Measurements from ENCODE around the gene ROS1. TPM values are rescaled to one million over a fixed set of nuclear protein-coding genes. Genes with fewer than 3 reads are reported as not detected.

ROS1 gene
- total RNA-seq, 5 donors from 2014 or later (not counting 1 experiment from before 2014, with no cell fraction given) = 0.03 to 0.07 (median 0.06) TPM; not detected in 2

- CTCF ChIA-PET = no interaction called here
- no peaks in the 10 kb centered on the region for H3K9me3 Mint-ChIP-seq
- no peak overlapping the region for H3K27ac Mint-ChIP-seq
- ATAC-seq (replicated peaks in 1 of 4) (no peak), DNase-seq (no peak)
- no peak overlapping the region for H3K4me3 ChIP-seq (ENCODE audit: control insufficient read depth in 1 of 2, extremely low read depth in 1 of 2, low read length in 1 of 2)
- no peaks in the 10 kb centered on the region for H3K4me1 ChIP-seq (ENCODE audit: control insufficient read depth in 1 of 2, extremely low read depth in 1 of 2, insufficient read depth in 2 of 2, low read length in 2 of 2)
- peaks cover under 1 to 2% of the 10 kb centered on the region in 2 donors for H3K27me3 Mint-ChIP-seq
- no peaks in the 10 kb centered on the region for H3K9me3 ChIP-seq
- no peaks in the 10 kb centered on the region for H3K36me3 Mint-ChIP-seq
- no peak overlapping the region for H3K4me3 Mint-ChIP-seq
- WGBS (ENCODE audit: insufficient coverage) = 20% methylated on average over 1 of the region's 2 CpGs
- H3K36me3 ChIP-seq (ENCODE audit: control insufficient read depth in 2 of 2, extremely low read depth in 1 of 2, insufficient read depth in 1 of 2, low read length in 1 of 2) = no peaks in the 10 kb centered on the region
- H3K27ac ChIP-seq (ENCODE audit: low read length) = no peak overlapping the region
- H3K27me3 ChIP-seq (replicated peaks in 1 of 2; ENCODE audit: control insufficient read depth in 2 of 2, extremely low read depth in 1 of 2, insufficient read depth in 2 of 2, low read length in 1 of 2) = no peaks in the 10 kb centered on the region
- no peaks in the 10 kb centered on the region for H3K4me1 Mint-ChIP-seq
- POLR2A ChIA-PET = no interaction called here
Measured at GRCh38 chr6:117401799-117402198, 23.9 kb downstream of the ROS1 start.

GRCh38 chr6:117399924-117400323, 25.8 kb downstream of the ROS1 start:
- no peak overlapping the region for H3K27ac Mint-ChIP-seq
- H3K9me3 Mint-ChIP-seq = no peaks in the 10 kb centered on the region
- H3K4me3 Mint-ChIP-seq = no peak overlapping the region
- no peak for DNase-seq
- Histone ChIP-seq H3K27ac (ENCODE audit: low read length) (no peak overlapping the region), H3K36me3 (ENCODE audit: control insufficient read depth in 2 of 2, extremely low read depth in 1 of 2, insufficient read depth in 1 of 2, low read length in 1 of 2) (no peaks in the 10 kb centered on the region), H3K4me1 (ENCODE audit: control insufficient read depth in 1 of 2, extremely low read depth in 1 of 2, insufficient read depth in 2 of 2, low read length in 2 of 2) (no peaks in the 10 kb centered on the region), H3K9me3 (no peaks in the 10 kb centered on the region), H3K27me3 (replicated peaks in 1 of 2; ENCODE audit: control insufficient read depth in 2 of 2, extremely low read depth in 1 of 2, insufficient read depth in 2 of 2, low read length in 1 of 2) (no peaks in the 10 kb centered on the region), H3K4me3 (ENCODE audit: control insufficient read depth in 1 of 2, extremely low read depth in 1 of 2, low read length in 1 of 2) (no peak overlapping the region)
- no peaks in the 10 kb centered on the region for H3K36me3 Mint-ChIP-seq
- ChIA-PET CTCF (interaction anchor here (1.0 to 1.1 kb wide), 2 partner anchors 11 to 204 kb away, joined by 3 to 4 read pairs; no protein-coding TSS in a partner anchor), POLR2A (no interaction called here)
- WGBS (ENCODE audit: insufficient coverage) = no CpG with 5 or more reads among the region's 1 CpG
- H3K4me1 Mint-ChIP-seq = no peaks in the 10 kb centered on the region
- peaks cover 0 to 2% of the 10 kb centered on the region in 2 donors for H3K27me3 Mint-ChIP-seq
- no peak for ATAC-seq (replicated peaks in 1 of 4)

GRCh38 chr6:117399126-117399525, 26.6 kb downstream of the ROS1 start:
- Mint-ChIP-seq H3K27me3 (peaks cover 2 to 4% of the 10 kb centered on the region in 2 donors), H3K9me3 (no peaks in the 10 kb centered on the region), H3K36me3 (no peaks in the 10 kb centered on the region), H3K4me1 (no peaks in the 10 kb centered on the region), H3K27ac (no peak overlapping the region), H3K4me3 (no peak overlapping the region)
- H3K4me1 ChIP-seq (ENCODE audit: control insufficient read depth in 1 of 2, extremely low read depth in 1 of 2, insufficient read depth in 2 of 2, low read length in 2 of 2) = no peaks in the 10 kb centered on the region
- H3K9me3 ChIP-seq = no peaks in the 10 kb centered on the region
- ChIA-PET POLR2A (no interaction called here), CTCF (interaction anchor here in 1 of 2 donors (0.7 kb wide), 1 partner anchor 69 kb away, joined by 5 read pairs; no protein-coding TSS in a partner anchor)
- no peak overlapping the region for H3K27ac ChIP-seq (ENCODE audit: low read length)
- H3K4me3 ChIP-seq (ENCODE audit: control insufficient read depth in 1 of 2, extremely low read depth in 1 of 2, low read length in 1 of 2) = no peak overlapping the region
- WGBS (ENCODE audit: insufficient coverage) = 96% methylated on average over 4 of the region's 5 CpGs
- no peak for ATAC-seq (replicated peaks in 1 of 4)
- H3K36me3 ChIP-seq (ENCODE audit: control insufficient read depth in 2 of 2, extremely low read depth in 1 of 2, insufficient read depth in 1 of 2, low read length in 1 of 2) = no peaks in the 10 kb centered on the region
- DNase-seq = no peak
- H3K27me3 ChIP-seq (replicated peaks in 1 of 2; ENCODE audit: control insufficient read depth in 2 of 2, extremely low read depth in 1 of 2, insufficient read depth in 2 of 2, low read length in 1 of 2) = no peaks in the 10 kb centered on the region

GRCh38 chr6:117397536-117398227, 28.1 kb downstream of the ROS1 start:
- Histone ChIP-seq H3K36me3 (ENCODE audit: control insufficient read depth in 2 of 2, extremely low read depth in 1 of 2, insufficient read depth in 1 of 2, low read length in 1 of 2) (no peaks in the 10 kb centered on the region), H3K27me3 (replicated peaks in 1 of 2; ENCODE audit: control insufficient read depth in 2 of 2, extremely low read depth in 1 of 2, insufficient read depth in 2 of 2, low read length in 1 of 2) (no peaks in the 10 kb centered on the region), H3K9me3 (no peaks in the 10 kb centered on the region), H3K27ac (ENCODE audit: low read length) (no peak overlapping the region), H3K4me1 (ENCODE audit: control insufficient read depth in 1 of 2, extremely low read depth in 1 of 2, insufficient read depth in 2 of 2, low read length in 2 of 2) (no peaks in the 10 kb centered on the region), H3K4me3 (ENCODE audit: control insufficient read depth in 1 of 2, extremely low read depth in 1 of 2, low read length in 1 of 2) (no peak overlapping the region)
- POLR2A ChIA-PET = no interaction called here
- H3K27me3 Mint-ChIP-seq = peaks cover 2 to 9% of the 10 kb centered on the region in 2 donors
- H3K4me3 Mint-ChIP-seq = no peak overlapping the region
- DNase-seq = no peak
- no peak overlapping the region for H3K27ac Mint-ChIP-seq
- CTCF ChIA-PET = no interaction called here
- H3K9me3 Mint-ChIP-seq = no peaks in the 10 kb centered on the region
- WGBS (ENCODE audit: insufficient coverage) = 17% methylated on average over 1 of the region's 3 CpGs
- no peak for ATAC-seq (replicated peaks in 1 of 4)
- H3K36me3 Mint-ChIP-seq = no peaks in the 10 kb centered on the region
- no peaks in the 10 kb centered on the region for H3K4me1 Mint-ChIP-seq

- WGBS (ENCODE audit: insufficient coverage) = no CpG with 5 or more reads among the region's 4 CpGs
- DNase-seq (no peak), ATAC-seq (replicated peaks in 1 of 4) (no peak)
- H3K4me3 Mint-ChIP-seq = no peak overlapping the region
- Histone ChIP-seq H3K27ac (ENCODE audit: low read length) (no peak overlapping the region), H3K36me3 (ENCODE audit: control insufficient read depth in 2 of 2, extremely low read depth in 1 of 2, insufficient read depth in 1 of 2, low read length in 1 of 2) (no peaks in the 10 kb centered on the region), H3K9me3 (no peaks in the 10 kb centered on the region), H3K4me1 (ENCODE audit: control insufficient read depth in 1 of 2, extremely low read depth in 1 of 2, insufficient read depth in 2 of 2, low read length in 2 of 2) (no peaks in the 10 kb centered on the region), H3K4me3 (ENCODE audit: control insufficient read depth in 1 of 2, extremely low read depth in 1 of 2, low read length in 1 of 2) (no peak overlapping the region), H3K27me3 (replicated peaks in 1 of 2; ENCODE audit: control insufficient read depth in 2 of 2, extremely low read depth in 1 of 2, insufficient read depth in 2 of 2, low read length in 1 of 2) (no peaks in the 10 kb centered on the region)
- ChIA-PET POLR2A (no interaction called here), CTCF (no interaction called here)
- no peaks in the 10 kb centered on the region for H3K9me3 Mint-ChIP-seq
- peaks cover 2 to 12% of the 10 kb centered on the region in 2 donors for H3K27me3 Mint-ChIP-seq
- no peaks in the 10 kb centered on the region for H3K36me3 Mint-ChIP-seq
- no peaks in the 10 kb centered on the region for H3K4me1 Mint-ChIP-seq
- H3K27ac Mint-ChIP-seq = no peak overlapping the region
Measured at GRCh38 chr6:117396228-117396627, 29.5 kb downstream of the ROS1 start.

- Histone ChIP-seq H3K9me3 (no peaks in the 10 kb centered on the region), H3K4me3 (ENCODE audit: control insufficient read depth in 1 of 2, extremely low read depth in 1 of 2, low read length in 1 of 2) (no peak overlapping the region), H3K27me3 (replicated peaks in 1 of 2; ENCODE audit: control insufficient read depth in 2 of 2, extremely low read depth in 1 of 2, insufficient read depth in 2 of 2, low read length in 1 of 2) (no peaks in the 10 kb centered on the region), H3K36me3 (ENCODE audit: control insufficient read depth in 2 of 2, extremely low read depth in 1 of 2, insufficient read depth in 1 of 2, low read length in 1 of 2) (no peaks in the 10 kb centered on the region), H3K4me1 (ENCODE audit: control insufficient read depth in 1 of 2, extremely low read depth in 1 of 2, insufficient read depth in 2 of 2, low read length in 2 of 2) (no peaks in the 10 kb centered on the region), H3K27ac (ENCODE audit: low read length) (no peak overlapping the region)
- no peak overlapping the region for H3K4me3 Mint-ChIP-seq
- ChIA-PET POLR2A (no interaction called here), CTCF (no interaction called here)
- peaks cover 3 to 15% of the 10 kb centered on the region in 2 donors for H3K27me3 Mint-ChIP-seq
- H3K27ac Mint-ChIP-seq = no peak overlapping the region
- no peak for DNase-seq
- H3K9me3 Mint-ChIP-seq = no peaks in the 10 kb centered on the region
- no peaks in the 10 kb centered on the region for H3K4me1 Mint-ChIP-seq
- WGBS (ENCODE audit: insufficient coverage) = no CpG with 5 or more reads among the region's 1 CpG
- H3K36me3 Mint-ChIP-seq = no peaks in the 10 kb centered on the region
- no peak for ATAC-seq (replicated peaks in 1 of 4)
Measured at GRCh38 chr6:117395164-117395563, 30.6 kb downstream of the ROS1 start.

Data from T-cell (primary cell).